HG02763 (cell line): Measurements from ENCODE around the gene RPS14.
"Not testable (repeated sequence)": the region's sequence is repeated elsewhere in the genome, so short reads cannot be mapped to it uniquely, and the experiment has no call there.

ENCODE experiments used
- ATAC-seq: cut with Tn5 transposase; IDR thresholded peaks from one replicate; pipeline ENCODE4 v1.9.1; 2021; ENCODE audit warnings: mild to moderate bottlenecking, moderate library complexity; ENCODE audit not compliant: unreplicated experiment

Gene RPS14

GRCh38 chr5:150447188-150447587, 2.4 kb downstream of the RPS14 start:
- no peak for ATAC-seq

- ATAC-seq: no peak
Measured at GRCh38 chr5:150446583-150446982, 3.0 kb downstream of the RPS14 start.

- no peak for ATAC-seq
Measured at GRCh38 chr5:150446088-150446487, 3.5 kb downstream of the RPS14 start.

GRCh38 chr5:150444770-150445169, 4.8 kb downstream of the RPS14 start:
- ATAC-seq: no peak

GRCh38 chr5:150443242-150444075, 6.1 kb downstream of the RPS14 start:
- ATAC-seq: no peak

- no peak for ATAC-seq
Measured at GRCh38 chr5:150442699-150443080, 6.8 kb downstream of the RPS14 start.

- no peak for ATAC-seq
Measured at GRCh38 chr5:150441813-150442698, 7.5 kb downstream of the RPS14 start.

- ATAC-seq: no peak
Measured at GRCh38 chr5:150440948-150441812, 8.4 kb downstream of the RPS14 start.

GRCh38 chr5:150438873-150439546, 10.5 kb downstream of the RPS14 start:
- no peak for ATAC-seq

- peak; percentile 88 for ATAC-seq
Measured at GRCh38 chr5:150436141-150436680, 13.3 kb downstream of the RPS14 start.

GRCh38 chr5:150434464-150434863, 15.1 kb downstream of the RPS14 start:
- no peak for ATAC-seq

- no peak for ATAC-seq
Measured at GRCh38 chr5:150431574-150431973, 18.0 kb downstream of the RPS14 start.

GRCh38 chr5:150431048-150431447, 18.5 kb downstream of the RPS14 start:
- ATAC-seq: no peak

- no peak for ATAC-seq
Measured at GRCh38 chr5:150429410-150429873, 20.1 kb downstream of the RPS14 start.

- no peak for ATAC-seq
Measured at GRCh38 chr5:150428978-150429377, 20.6 kb downstream of the RPS14 start.

GRCh38 chr5:150428106-150428876, 21.2 kb downstream of the RPS14 start:
- no peak for ATAC-seq

GRCh38 chr5:150426165-150426564, 23.4 kb downstream of the RPS14 start:
- ATAC-seq: not testable (repeated sequence)

- no peak for ATAC-seq
Measured at GRCh38 chr5:150422758-150423157, 26.8 kb downstream of the RPS14 start.

GRCh38 chr5:150422075-150422474, 27.5 kb downstream of the RPS14 start:
- ATAC-seq: no peak
